Fibroblast of villous mesenchyme (primary cell): ENCODE data around the gene GGA1. TPM values are rescaled to one million over a fixed set of nuclear protein-coding genes. Genes with fewer than 3 reads are reported as not detected.

Source experiments
- DNase-seq: peaks from one replicate; pipeline ENCODE4 v3.0.0-alpha.2; 2010; ENCODE audit warnings: low read depth
- H3K4me3 ChIP-seq: 2 replicates; pipeline ENCODE4 v1.5.1; 2011; ENCODE audit warnings: low read depth, mild to moderate bottlenecking, low read length
- CTCF ChIP-seq: IDR thresholded peaks from 2 replicates; pipeline ENCODE4 v1.5.1; 2012; ENCODE audit warnings: low read depth, mild to moderate bottlenecking, low read length; ENCODE audit not compliant: insufficient read depth
- total RNA-seq: library from RNA; depleted of rRNA; stranded (reverse); fragments of >200 nt; gene quantifications from 2 replicates; pipeline ENCODE4 v1.2.3, GENCODE V29; 2012

The GGA1 gene
- total RNA-seq, 1 donor = 33.2 TPM

- H3K4me3 ChIP-seq = no peak overlapping the region
- no peak for TF ChIP-seq CTCF
- DNase-seq = no peak
Measured at GRCh38 chr22:37626556-37627075, 18.0 kb downstream of the GGA1 start.

DNA sequence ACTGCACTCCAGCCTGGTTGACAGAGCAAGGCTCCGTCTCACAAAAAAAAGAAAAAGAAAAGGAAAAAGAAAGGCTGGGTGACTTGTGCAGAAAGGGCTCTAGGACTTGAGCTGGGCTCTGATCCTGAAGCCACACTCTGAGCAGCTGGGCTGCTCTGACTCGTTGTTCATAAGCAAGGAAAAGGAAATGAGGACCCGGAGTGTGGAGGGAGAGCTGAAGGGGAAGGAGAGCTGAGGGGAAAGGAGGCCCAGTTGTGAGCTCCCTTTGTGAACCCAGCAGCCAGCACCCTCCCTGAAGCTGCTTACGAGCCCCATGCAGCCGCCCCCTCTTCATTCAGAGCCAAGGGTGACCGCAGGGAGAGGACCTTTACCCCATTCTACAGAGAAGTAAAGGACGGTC lies 18.5 kb downstream of the GGA1 start:
- DNase-seq = no peak
- no peak for TF ChIP-seq CTCF
- no peak overlapping the region for H3K4me3 ChIP-seq

DNA sequence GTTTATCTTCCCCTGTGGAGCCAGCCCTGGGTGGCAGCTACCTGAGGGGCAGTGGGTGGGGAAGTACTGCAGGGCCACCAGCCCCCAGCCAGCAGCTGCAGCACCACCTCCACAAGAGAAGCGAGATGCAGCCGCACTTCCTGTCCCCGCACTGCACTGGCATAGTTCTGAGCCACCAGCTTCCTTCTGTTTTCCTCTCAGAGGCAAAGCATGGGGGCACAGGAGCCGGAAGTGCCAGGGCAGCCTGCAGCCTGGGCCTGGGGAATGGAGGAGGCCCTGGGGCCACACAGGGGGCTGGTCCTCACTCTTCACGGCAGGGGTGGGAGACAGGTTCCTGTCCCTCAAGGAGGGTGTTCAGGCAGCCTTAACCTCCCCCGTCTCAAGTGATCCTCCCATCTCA lies 18.9 kb downstream of the GGA1 start:
- DNase-seq = no peak
- no peak overlapping the region for H3K4me3 ChIP-seq
- no peak for TF ChIP-seq CTCF

- no peak overlapping the region for H3K4me3 ChIP-seq
- DNase-seq = no peak
- no peak for TF ChIP-seq CTCF
Measured at GRCh38 chr22:37628830-37629229, 20.2 kb downstream of the GGA1 start.

- TF ChIP-seq CTCF = no peak
- no peak for DNase-seq
Measured at GRCh38 chr22:37629928-37630327, 21.3 kb downstream of the GGA1 start.

GRCh38 chr22:37630839-37631435 lies 22.3 kb downstream of the GGA1 start:
- no peak for DNase-seq
- no peak overlapping the region for H3K4me3 ChIP-seq
- no peak for TF ChIP-seq CTCF

More at GRCh38 chr22:37629928-37630327, 21.3 kb downstream of the GGA1 start:
- H3K4me3 ChIP-seq = no peak overlapping the region
